Stimulated activated CD4-positive, alpha-beta T cell treated with anti-CD3 and anti-CD28 coated beads, Interleukin-1b, Interleukin-23, amount 100 ng/mL, for 1 hour (primary cell): ENCODE measurements around the gene VAT1.
A peak's percentile ranks its signal among the peaks of the same experiment; 100 is the strongest.

Experiments
- DNase-seq, 2 donors: peaks; one replicate each; pipeline ENCODE4 v3.0.0-alpha.2; 2020; ENCODE audit warnings: low read depth in 2 of 2

VAT1 gene

DNA sequence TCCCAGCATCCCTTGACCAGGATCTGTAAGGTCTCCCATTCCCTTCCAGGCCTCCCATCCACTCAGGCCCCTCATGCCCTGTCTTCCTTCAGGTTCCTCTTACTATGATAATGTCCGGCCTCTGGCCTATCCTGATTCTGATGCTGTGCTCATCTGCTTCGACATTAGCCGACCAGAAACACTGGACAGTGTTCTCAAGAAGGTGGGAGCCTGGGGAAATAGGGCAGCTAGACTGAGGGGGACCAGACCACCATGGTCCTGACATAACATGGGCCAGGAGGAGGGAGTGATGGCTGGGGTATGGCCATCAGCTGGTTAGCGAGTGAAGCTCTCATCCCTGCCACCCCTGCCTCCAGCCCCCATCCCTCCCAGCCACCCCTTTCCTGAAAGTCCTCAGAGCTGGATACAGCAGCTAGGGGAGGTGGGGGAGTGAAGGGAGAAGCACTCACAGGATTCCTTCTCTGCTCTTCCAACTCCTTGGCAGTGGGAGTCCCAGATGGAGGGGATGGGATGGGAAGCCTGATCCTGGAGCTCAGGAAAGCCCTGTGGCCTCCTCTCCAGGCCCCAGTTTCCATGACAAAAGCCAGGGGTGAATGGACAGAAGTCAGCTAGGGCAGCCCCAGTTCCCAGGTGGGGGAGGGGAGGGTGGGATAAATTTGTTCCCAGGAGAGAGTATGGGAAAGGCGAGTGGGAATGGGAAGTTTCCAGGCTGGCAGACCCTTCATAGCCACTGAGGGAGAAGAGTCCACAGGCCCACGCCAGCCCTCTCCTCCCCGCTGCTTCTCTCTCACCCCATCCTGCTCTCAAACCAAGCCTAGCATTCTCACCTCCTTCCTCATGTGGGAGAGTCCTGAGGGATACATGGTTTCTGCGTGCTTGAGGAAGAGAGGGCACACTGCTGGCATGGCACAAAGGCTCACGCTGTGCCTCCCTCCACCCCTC, 5.2 kb upstream of the VAT1 start:
- DNase-seq = no peak

DNA sequence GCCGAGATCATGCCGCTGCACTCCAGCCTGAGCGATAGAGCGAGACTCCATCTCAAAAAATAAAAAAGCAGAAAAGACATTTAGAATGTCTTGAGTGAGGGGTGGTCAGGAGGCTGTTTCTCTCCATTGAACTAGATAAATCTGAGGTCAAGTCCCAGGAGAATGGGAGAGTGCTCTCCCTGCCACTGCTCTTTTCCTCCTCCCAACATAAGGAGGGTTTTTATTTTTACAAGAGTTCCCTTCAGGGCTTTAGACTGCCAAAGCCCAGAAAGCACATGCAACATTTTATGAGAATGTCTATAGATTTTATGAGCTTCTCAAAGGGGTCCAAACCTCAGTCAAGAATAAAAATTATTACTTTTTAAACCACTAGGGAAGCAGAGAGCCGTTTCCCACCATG, 4.4 kb upstream of the VAT1 start:
- no peak for DNase-seq

GRCh38 chr17:43025766-43026537, 3.8 kb upstream of the VAT1 start:
- no peak for DNase-seq

- no peak for DNase-seq
Measured at GRCh38 chr17:43025290-43025657, 3.1 kb upstream of the VAT1 start.

DNA sequence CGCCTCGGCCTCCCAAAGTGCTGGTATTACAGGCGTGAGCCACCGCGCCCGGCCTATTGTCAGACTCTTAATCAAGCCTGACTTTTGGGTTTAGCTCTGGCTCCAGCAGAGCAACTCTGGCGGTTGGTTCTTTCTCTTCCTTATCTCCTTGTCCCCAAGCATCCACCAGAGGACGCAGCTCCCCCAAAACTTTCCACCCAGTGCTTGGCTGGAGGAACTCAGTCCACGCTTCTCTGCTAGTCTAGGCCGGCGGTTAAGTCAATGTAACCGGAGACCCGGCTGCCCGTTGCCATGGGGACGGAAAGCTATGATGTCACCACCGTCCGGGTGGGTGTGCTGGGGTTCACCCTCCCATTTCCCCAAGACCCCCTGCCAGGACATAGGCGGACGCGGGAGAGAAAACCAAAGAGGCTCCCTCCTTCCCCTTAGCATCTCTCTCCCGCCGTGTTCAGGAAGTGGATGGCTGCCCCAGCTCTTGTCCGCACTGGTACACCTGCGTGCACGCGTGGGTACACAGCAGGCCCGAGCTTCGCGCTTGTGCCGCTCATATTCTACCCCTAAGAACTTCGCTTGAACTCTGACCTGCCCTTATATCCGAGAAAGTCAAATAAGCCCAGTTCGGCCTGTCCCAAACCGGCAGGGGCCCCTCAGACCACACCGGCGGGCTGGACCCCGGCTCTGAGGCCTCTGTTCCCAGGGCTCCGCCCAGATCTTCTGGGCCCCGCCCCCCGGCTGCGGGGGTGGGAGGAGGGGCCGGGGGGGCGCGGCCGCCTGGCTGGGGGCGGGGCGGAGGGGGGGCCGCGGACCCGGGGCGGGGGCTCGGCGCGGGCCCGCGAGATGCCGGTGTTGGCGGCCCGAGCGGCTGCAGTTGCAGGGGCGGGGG, 2.5 kb upstream of the VAT1 start, which contains the start of gene RND2:
Gene RND2 (plus strand): TSS at position 825 of the 883 bp plus-strand sequence. CDS start 117 bp downstream, outside the sequence.
- peak; percentile 46 to 60 for DNase-seq

DNA sequence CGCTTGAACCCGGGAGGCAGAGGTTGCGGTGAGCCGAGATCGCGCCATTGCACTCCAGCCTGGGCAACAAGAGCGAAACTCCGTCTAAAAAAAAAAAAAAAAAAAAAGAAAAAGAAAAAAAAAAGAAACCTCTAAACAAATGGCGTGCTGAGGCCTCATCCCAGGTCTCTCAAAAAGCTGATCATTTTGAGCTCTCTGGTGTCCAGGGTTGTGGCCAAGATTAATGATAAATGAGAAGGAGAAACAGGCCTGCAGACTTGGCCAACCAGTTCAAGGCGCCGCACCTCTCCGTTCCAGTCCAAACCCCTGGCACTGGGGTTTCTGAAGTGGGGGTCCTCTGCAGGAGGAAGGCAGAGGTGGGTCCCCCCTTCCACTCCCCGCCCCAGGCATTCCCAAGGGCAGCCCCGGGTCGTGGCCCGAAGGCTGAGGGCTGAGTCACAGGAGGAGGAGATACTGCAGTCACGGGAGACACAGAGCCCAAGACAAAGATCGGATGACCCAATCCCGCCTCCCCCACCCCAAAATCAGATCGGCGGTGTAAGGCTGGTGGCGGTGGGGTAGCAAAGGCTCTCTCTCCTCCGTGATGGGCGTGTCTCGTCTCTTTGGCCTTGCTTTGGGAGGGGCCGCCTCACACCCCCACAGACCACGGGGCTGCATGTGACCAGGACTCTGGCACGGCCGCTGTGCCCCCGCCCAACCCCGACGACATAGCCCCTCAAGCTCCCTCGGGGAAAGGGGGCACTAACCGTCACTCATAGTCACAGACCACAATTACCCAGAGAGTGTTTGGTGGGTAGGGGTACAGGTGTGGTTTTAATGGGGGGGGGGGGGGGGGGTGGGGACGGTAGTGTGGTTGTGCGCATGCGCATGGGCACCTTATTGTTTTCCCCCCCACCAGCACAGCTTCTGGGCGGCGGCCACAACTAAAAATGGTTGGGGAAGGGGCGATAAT, 1.1 kb downstream of the VAT1 start:
- DNase-seq = no peak

- DNase-seq = no peak
Measured at GRCh38 chr17:43020030-43020621, 2.1 kb downstream of the VAT1 start.

GRCh38 chr17:43019418-43019817, 2.8 kb downstream of the VAT1 start:
- DNase-seq = no peak

DNA sequence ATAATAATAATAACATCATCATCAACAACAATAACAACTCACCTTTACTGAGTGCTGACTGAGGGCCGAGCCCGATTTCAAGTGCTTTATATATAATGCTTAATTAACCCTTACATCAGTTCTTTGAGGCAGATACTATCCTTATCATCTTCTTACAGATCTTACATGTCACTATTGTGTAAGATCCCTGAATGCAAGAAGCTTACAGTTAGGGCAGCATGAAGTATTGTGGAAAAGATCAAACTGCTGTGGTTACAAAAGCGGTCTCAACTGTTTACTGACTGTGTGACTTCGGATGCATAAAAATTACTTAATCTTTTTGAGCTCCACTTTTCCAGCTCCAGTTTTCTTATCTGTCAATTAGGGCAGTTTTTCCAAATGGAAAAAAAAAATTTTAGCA, 3.3 kb downstream of the VAT1 start:
- no peak for DNase-seq

DNA sequence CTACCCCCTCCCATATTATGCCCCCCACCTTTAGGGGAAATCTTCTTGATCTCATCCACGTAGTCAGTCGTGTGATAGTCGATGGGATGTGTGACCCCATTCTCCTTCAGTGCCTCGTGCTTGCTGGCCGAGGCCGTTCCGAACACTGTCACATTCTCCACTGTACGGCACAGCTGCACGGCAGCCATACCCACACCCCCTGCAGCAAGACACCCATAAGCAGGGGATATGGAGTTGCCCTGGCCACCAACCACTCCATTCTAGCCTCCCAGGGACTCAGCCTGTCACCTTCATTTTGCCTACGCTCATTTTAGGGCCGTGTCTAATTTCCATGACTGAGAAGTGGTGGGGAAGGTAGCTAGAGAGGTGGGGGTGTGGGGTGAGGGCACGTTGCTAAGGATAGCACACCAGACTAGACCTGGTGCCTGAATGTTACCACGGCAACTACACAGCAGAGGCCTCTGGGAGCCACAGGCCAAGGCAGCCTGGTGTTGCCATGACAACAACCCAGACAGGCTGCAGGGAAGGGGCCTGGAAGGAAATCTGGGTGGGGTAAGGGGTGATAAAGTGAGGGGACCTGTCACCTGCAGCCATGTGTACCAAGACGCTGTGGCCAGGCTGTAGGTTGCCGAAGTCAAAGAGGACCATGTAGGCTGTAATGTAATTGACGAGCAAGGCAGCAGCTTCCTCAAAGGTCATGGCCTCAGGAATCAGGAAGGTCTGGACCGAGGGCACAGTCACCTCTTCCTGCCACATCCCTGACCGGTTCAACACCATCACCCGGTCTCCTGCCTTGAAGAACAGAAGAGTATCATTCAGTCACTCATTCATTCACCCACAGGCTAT, 4.0 kb downstream of the VAT1 start:
- DNase-seq = no peak

GRCh38 chr17:43016216-43016615, 6.0 kb downstream of the VAT1 start:
- DNase-seq = no peak

DNA sequence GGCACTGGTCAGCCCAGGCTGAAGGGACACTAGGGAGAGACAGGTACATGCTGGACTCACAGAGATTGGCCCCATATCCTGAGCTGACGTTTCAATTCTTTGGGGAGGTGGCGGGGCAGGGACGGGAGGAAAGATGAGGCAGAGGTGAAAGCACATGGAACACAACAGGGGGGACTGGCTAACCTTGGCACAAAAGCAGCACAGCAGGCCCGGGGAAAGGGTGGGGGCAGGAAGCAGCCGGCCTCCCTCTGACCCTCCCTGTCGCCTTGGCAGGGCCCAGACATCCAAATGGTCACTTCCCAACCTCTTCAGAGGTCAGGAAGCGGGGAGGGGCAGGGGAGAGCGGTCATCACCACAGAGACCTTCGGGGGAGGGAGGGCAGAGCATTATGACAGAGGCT, 6.6 kb downstream of the VAT1 start:
- no peak for DNase-seq

DNA sequence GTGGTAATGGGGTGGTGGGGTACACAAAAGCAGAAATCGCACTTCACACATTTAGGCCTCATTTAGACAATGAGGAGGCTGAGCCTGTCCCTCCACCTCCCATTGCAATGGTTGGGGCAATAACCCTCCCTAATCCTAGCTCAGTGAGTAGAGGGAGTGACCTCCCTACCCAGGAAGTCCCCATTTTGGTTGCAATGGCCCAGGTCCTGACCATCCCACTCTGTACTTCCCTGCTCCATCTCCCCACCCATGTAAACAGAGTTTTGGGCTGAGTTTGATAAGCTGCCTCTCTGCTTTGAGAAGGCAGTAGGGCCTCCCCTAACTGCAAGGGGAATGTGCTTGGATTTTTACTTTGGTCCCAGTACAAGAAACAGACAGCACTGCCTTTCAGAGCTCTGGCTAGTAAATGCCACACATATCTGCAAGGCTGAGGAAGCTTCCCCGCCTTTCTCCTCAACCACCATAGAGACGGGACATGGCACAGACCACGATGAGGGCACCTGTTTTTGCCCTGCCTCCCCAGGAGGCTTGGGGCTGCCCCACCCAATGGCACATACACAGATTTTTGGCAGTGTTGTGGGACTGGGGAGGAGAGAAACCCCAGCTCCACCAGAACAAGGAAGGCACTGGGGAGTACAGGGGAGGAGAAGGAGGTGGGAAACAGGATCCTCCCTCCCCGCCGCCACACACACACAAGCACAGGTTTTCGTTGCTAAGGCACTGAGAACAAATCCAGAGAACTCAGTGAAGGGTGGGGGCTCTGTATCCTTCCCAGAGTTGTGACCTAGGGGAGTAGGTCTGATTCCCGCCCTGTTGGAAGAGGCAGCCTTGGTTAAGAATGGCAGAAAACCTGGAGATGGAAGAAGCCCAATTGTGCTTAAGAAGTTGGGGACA, 7.3 kb downstream of the VAT1 start:
- no peak for DNase-seq

- no peak for DNase-seq
Measured at GRCh38 chr17:43014020-43014648, 8.1 kb downstream of the VAT1 start.

DNA sequence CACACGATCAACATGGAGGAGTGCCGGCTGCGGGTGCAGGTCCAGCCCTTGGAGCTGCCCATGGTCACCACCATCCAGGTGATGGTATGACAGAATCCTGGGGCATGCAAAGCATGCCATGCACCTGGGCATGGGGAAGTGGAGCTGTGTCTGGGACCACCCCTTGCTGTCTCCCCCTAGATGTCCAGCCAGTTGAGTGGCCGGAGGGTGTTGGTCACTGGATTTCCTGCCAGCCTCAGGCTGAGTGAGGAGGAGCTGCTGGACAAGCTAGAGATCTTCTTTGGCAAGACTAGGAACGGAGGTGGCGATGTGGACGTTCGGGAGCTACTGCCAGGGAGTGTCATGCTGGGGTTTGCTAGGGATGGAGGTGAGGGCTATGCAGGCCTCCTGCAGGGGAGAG, 8.9 kb downstream of the VAT1 start:
- no peak for DNase-seq

DNA sequence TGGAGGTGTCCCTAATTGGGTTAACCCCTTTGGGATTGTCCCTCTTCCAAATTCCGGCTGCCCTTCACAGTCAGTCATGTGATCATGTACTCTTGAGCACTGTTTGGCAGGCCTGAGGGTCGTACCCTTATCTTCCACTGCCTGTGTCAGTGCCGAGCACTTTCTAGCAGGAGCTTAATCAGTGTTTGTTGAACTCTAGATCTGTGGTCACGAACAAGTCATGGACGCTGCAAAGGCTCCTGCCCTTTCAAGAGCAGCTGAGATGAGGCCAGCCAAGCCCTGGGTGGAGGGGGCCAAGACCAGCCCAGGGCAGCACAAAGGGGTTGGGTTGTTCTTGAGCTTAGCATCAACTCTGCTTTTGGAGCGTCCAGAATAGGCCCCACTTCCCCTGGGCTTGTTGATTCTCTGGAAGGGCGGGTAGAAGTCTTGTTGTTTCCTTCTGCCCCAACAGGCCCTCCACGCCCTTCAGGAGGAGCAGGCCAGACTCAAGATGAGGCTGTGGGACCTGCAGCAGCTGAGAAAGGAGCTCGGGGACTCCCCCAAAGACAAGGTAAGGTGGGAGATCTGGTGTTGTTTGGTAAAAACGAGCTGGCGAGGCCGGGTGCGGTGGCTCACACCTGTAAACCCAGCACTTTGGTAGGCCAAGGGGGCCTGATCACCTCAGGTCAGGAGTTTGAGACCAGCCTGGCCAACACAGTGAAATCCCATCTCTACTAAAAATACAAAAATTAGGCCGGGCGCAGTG, 10.3 kb downstream of the VAT1 start:
- no peak for DNase-seq

- DNase-seq = no peak
Measured at GRCh38 chr17:43010667-43011308, 11.4 kb downstream of the VAT1 start.
